GM21529 (cell line): ENCODE measurements around the gene HNRNPA3.
"Not testable (repeated sequence)": the region's sequence is repeated elsewhere in the genome, so short reads cannot be mapped to it uniquely, and the experiment has no call there.

Experiments used
- ATAC-seq: cut with Tn5 transposase; IDR thresholded peaks from one replicate; pipeline ENCODE4 v1.9.1; 2021; ENCODE audit not compliant: unreplicated experiment

HNRNPA3 gene

DNA sequence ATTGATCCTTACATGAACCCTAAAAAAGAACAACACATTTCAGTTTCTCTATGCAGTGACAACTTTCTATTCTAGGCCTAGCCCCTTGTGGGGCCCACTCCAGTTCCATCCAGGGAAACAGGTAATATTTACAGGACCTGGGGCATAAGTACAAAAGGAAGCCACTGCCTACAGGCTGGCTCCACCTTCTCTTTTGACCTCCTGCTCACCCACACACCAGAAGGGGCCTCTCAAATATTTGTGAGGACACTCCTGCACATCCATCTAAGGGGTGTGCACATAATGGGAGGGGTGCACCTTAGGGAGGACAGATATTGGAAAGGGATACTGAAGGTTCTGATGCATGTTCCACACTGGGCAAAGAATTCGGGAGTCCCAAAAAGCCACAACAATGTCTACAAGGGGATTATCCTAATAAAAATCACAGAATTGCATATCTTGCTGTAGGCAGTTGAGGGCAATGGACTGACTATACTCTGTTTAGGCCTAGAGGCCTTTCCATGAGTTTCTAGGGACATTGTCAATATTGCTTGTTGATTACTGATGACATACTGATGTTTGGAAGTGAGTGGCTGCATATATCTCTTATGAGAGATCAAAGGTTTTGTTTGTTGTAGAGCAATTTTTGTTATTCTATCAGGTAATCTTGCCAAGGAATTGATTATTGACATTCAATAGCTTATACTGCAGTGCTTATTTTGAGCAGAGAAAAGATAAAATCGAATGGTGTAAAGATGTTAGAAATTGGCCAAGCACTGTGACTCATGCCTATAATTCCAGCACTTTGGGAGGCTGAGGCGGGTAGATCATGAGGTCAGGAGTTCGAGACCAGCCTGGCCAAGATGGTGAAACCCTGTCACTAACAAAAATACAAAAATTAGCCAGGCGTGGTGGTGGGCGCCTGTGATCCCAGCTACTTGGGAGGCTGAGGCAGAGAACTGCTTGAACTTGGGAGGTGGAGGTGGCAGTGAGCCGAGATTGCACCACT is 23.8 kb upstream of the HNRNPA3 start:
- ATAC-seq = no peak

DNA sequence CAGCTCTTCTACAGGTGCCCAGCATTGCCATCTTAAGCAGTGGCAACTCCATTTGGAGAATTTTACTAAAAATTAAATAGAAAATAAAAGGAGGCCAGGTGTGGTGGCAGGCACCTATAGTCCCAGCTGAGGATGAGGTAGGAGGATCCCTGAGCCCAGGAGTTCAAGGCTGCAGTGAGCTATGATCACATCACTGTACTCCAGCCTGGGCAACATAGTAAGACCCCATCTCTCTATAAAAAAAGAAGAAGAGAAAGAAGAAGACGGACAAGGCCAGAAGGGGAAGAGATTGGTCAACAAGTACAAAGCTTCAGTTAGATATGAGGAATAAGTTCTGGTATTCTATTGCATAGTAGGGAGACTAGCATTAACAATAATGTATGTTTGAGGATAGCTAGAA is 21.7 kb upstream of the HNRNPA3 start:
- no peak for ATAC-seq

DNA sequence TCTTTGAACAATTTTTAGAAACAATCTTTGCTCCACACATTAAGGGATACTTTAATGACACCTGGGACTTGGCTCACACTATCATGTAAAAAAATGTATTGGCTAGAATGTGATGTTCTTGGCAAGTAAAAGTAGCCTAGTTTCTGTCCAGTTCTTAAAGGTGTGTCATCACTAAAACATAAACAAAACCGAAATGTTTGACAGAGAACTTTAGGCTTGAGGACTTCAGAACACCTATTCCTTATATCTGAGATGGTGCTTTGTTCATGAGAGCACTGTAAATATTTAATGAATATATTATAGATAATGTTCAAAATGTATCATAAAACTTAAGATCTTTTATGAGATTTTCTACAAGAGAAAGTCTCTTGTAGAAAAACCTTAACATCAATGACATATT is 19.8 kb upstream of the HNRNPA3 start:
- ATAC-seq = peak; percentile 47

- ATAC-seq = peak; percentile 72
Measured at GRCh38 chr2:177193240-177193639, 19.4 kb upstream of the HNRNPA3 start.

- ATAC-seq = no peak
Measured at GRCh38 chr2:177195194-177195593, 17.4 kb upstream of the HNRNPA3 start.

DNA sequence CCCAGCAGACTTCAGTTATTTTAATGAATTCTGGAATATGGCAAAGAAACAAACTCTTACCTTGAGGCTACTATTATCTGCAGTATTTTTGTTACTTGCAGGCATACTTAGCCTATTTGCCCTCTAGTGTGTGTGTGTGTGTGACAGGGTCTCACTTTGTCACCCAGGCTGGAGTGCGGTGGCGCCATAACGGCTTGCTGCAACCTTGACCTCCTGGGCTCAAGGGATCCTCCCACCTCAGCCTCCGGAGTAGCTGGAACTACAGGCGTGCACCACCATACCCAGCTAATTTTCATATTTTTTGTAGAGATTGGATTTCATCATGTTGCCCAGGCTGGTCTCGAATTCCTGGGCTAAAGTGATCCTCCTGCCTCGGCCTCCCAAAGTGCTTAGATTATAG is 12.2 kb upstream of the HNRNPA3 start:
- not testable (repeated sequence) for ATAC-seq

DNA sequence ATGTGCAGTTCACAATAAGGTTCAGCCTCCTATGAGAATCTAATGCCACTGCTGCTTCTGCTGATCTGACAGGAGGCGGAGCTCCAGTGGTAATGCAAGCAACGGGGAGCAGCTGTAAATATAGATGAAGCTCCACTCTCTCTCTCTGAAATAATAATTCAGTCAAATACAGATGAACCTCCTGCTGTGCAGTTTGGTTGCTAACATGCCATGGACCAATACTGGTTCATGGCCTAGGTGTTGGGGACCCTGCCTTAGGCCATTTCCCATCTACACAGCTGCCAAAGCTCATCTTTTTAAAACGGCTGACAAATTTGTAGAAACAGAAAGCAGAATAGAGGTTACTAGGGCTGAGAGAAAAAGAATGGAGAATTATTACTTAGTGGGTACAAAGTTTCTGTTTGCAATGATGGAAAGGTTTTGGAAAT is 10.7 kb upstream of the HNRNPA3 start:
- ATAC-seq = no peak

DNA sequence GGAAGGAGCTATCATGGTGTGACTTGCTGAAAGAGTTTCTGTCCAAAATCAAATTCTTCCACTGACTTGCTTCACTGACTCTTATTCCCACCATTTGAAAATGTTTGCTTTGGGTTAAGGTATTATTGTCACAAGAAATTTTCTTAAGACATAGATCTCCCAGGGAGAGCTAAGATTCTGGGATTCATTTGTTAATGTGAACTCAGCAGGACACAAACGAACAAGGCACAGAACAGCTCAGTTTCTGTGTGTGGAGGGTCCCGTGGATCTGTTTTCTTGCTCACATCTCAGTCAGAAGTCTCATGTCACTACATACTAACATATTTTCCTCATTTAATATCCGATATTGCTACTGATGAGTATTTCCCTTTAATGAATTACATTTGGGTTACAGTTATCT is 8.2 kb upstream of the HNRNPA3 start:
- ATAC-seq = no peak

DNA sequence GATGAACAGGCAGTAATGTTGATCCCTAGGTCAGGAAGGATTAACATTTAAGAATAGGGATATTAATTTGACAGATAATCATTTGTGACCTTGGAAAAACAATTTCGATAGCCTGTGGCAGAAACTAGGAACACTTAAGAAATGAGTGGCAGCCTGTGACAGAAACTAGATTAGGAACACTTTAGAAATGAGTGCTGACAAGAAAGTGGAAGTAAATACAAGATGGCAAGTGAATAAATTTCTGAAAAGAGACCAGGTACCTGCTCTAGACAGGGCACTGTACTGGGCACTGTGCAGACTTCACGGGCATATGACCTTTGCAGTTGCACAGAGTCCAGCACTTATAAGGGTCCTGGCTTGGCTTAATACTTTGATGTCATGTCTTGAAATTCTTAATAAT is 5.5 kb upstream of the HNRNPA3 start:
- peak; percentile 78 for ATAC-seq

GRCh38 chr2:177211169-177211568 is 1.4 kb upstream of the HNRNPA3 start:
- no peak for ATAC-seq

DNA sequence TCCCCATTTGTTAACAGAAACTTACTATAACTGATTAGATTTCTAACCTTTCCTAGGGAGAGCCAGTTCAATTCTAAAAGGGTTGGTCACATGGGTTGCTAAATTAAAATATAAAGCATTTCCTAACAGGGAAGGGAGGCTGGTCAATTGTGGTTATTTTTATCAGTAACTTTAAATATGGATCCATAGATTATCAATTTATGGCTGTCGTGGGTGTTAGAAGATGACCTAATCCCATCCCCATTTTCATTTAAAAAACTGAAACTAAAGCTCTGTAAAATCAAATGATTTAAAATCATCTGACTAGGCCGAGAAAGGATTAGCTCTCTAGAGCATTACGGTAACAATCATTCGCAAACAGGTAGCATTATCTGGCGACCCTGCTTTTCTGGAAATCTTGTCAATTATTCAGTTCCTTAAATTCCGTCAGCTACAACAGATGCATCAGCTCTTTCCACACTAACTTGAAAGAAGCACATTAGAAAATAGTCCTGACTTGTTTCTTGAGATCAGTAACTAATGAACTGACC is 953 bp upstream of the HNRNPA3 start:
- no peak for ATAC-seq

- peak; percentile 44 for ATAC-seq
Measured at GRCh38 chr2:177212891-177213856, 580 bp downstream of the HNRNPA3 start.

DNA sequence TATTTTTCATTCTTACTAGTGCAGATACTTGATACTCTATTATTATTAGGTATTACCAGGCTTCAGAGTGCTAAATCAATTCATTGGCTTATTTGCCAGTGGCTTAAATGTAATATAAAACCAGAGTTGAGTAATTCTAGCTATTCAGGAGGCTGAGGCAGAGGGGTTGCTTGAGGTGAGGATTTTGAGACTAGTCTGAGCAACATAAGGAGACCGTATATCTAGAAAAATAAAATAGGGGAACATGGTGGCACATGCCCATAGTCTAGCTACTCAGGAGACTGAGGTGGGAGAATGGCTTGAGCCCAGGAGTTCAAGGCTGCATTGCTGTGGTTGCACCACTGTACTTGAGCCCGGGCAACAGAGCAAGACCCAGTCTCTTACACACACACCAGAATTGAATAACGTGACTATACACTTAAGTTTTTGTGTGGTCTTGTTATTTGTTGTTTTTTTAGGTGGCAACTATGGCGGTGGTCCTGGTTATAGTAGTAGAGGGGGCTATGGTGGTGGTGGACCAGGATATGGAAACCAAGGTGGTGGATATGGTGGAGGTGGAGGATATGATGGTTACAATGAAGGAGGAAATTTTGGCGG is 4.8 kb downstream of the HNRNPA3 start:
- no peak for ATAC-seq

DNA sequence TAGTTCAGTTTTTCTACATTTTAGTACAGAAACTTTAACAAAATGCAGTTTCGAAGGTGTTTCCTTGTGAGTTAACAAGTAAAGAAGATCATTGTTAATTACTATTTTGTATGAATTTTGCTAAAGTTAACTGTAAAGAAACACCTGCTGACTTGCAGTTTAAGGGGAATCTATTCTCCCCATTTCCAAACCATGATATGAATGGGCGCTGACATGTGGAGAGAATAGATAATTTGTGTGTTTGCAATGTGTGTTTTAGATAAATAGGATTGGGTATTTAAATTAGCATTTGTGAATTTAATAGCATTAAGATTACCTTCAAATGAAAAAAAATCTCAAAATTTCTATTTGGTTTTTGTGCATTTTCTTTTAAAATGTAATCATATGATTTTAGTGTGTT is 7.2 kb downstream of the HNRNPA3 start:
- not testable (repeated sequence) for ATAC-seq

DNA sequence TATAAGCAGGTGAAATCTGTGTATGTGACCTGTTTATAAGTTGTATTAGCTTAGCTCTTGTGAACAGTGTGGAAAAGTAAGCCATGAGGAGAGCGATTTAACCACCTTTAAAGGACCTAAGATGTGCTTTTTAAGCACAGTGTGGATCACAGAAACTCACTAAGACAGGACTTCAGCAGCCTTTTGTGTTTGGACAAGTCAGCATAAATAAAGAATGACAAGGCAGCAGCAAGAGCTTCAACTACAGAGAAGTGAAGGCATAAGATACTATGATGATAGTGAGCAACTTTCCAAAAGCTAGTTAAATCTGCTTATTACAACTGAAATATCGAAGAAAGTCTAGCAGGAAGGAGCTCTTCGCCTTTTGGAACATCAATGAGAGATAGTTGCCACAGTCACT is 8.9 kb downstream of the HNRNPA3 start:
- ATAC-seq = no peak

DNA sequence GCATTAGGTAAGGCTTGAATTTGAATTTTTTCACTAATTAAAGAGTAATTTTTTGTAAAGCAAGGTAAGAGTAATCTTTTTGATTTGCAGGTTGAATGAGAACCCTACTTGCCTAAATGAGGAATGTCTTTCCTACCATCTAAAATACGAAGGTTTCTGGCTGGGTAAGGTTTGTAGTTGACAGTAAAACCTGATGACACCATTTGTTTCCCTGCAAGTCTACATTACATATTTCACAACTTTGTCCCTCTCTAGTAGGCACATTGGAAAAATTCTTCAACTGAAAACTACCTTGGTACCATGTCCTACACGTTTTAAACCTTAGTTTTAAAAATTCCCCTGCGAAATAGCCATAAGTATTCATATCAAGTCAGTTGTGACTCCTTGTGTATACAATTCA is 9.4 kb downstream of the HNRNPA3 start:
- ATAC-seq = no peak

GRCh38 chr2:177223436-177223835 is 10.8 kb downstream of the HNRNPA3 start:
- not testable (repeated sequence) for ATAC-seq

DNA sequence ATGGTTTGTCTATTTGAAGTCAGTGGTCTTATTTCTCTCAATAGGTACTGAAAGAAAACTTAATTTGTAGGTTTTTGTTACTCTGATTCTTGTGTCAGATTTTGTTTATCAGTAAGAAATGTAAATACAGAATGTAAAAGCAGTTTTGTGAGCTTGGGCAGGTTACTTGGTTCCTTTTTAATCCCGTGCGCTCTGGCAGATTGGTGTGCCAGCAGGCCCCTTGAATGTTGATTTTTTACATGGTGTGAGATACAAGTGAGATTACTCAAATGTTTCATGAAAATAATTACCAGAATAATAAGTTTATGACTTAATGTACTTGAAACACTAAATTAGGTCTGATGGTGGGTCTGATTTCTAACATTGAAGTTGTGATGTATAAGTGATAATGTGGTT is 13.4 kb downstream of the HNRNPA3 start:
- ATAC-seq = no peak

- ATAC-seq = no peak
Measured at GRCh38 chr2:177229442-177230242, 17.0 kb downstream of the HNRNPA3 start.

DNA sequence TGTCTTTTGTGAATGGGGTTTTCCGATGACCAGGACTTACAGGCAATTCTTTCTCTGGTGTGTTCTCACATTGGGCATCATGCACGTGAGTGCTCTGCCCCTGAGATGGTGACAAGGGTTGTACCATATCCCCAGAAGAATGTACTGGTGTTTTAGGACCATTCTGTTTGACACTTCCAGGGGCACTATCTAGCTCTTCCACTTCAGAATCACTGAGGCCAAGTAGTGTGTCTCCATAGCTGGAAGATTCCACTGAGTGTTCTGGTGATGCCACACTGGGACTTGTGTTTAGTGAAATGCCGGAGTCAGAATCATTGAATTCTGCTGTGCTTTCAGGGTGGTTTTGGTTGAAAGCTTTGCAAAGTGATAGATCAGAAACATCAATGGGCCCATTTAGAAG is 18.7 kb downstream of the HNRNPA3 start:
- ATAC-seq = no peak
